Mesenchymal stem cell (in vitro differentiated cells and primary cell): ENCODE measurements around the gene ACTN4.

Source experiments
- DNase-seq: peaks from one replicate; pipeline ENCODE4 v3.0.0-alpha.2; 2013
- H2AFZ ChIP-seq: one replicate; pipeline ENCODE4 v1.6.1; 2013; ENCODE audit warnings: low read depth, mild to moderate bottlenecking, control low read depth, inconsistent platforms, low read length, moderate library complexity
- H2AK5ac ChIP-seq: 2 replicates; pipeline ENCODE4 v1.6.1; 2013; ENCODE audit warnings: low read length, moderate library complexity, mild to moderate bottlenecking, inconsistent platforms; ENCODE audit not compliant: severe bottlenecking
- H2BK120ac ChIP-seq: one replicate; pipeline ENCODE4 v1.6.1; 2013; ENCODE audit warnings: low read depth, mild to moderate bottlenecking, inconsistent platforms, low read length, moderate library complexity
- H2BK12ac ChIP-seq, 2 experiments: one replicate each; pipeline ENCODE4 v1.6.1; 2013; ENCODE audit warnings: inconsistent platforms in 2 of 2, low read length in 2 of 2, mild to moderate bottlenecking in 2 of 2, moderate library complexity in 2 of 2, control low read depth in 1 of 2
- H2BK15ac ChIP-seq: one replicate; pipeline ENCODE4 v1.6.1; 2013; ENCODE audit warnings: mild to moderate bottlenecking, low read depth, inconsistent platforms; ENCODE audit not compliant: poor library complexity, severe bottlenecking
- H2BK5ac ChIP-seq: 2 replicates; pipeline ENCODE4 v1.6.1; 2013; ENCODE audit warnings: low read depth, mild to moderate bottlenecking, low read length, control low read depth, inconsistent platforms; ENCODE audit not compliant: poor library complexity, severe bottlenecking
- H3K14ac ChIP-seq, 2 experiments: one replicate each; pipeline ENCODE4 v1.6.1; 2013; ENCODE audit warnings: inconsistent platforms in 2 of 2, low read length in 2 of 2, control low read depth in 1 of 2, mild to moderate bottlenecking in 1 of 2, moderate library complexity in 1 of 2
- H3K18ac ChIP-seq, 2 experiments: one replicate each; pipeline ENCODE4 v1.6.1; 2013; ENCODE audit warnings: inconsistent platforms in 2 of 2, low read length in 2 of 2, control low read depth in 1 of 2, low read depth in 1 of 2, mild to moderate bottlenecking in 1 of 2
- H3K23ac ChIP-seq, 2 experiments: one replicate each; pipeline ENCODE4 v1.6.1; 2013; ENCODE audit warnings: inconsistent platforms in 2 of 2, low read length in 2 of 2, mild to moderate bottlenecking in 2 of 2, moderate library complexity in 2 of 2, control low read depth in 1 of 2
- H3K27ac ChIP-seq: 2 replicates; pipeline ENCODE4 v1.5.1; 2013; ENCODE audit warnings: mild to moderate bottlenecking, moderate library complexity, low read length, control low read depth, inconsistent platforms; ENCODE audit not compliant: poor library complexity, severe bottlenecking
- H3K27me3 ChIP-seq, 2 experiments: 2 replicates each; pipeline versions ENCODE4 v1.6.1 to v1.7.0; 2013; ENCODE audit warnings: low read length in 2 of 2, mild to moderate bottlenecking in 2 of 2, moderate library complexity in 2 of 2, control low read depth in 1 of 2, inconsistent platforms in 1 of 2; ENCODE audit not compliant: control insufficient read depth in 1 of 2, insufficient read depth in 1 of 2
- H3K36me3 ChIP-seq, 2 experiments: 2 replicates each; pipeline versions ENCODE4 v1.6.1 to v1.7.0; 2013; ENCODE audit warnings: low read length in 2 of 2, control low read depth in 1 of 2, inconsistent platforms in 1 of 2, low read depth in 1 of 2, mild to moderate bottlenecking in 1 of 2; ENCODE audit not compliant: insufficient read depth in 2 of 2, control insufficient read depth in 1 of 2
- H3K4ac ChIP-seq, 2 experiments: one replicate each; pipeline ENCODE4 v1.6.1; 2013; ENCODE audit warnings: inconsistent platforms in 2 of 2, low read length in 2 of 2, mild to moderate bottlenecking in 2 of 2, moderate library complexity in 2 of 2, control low read depth in 1 of 2, low read depth in 1 of 2
- H3K4me1 ChIP-seq: 2 replicates; pipeline ENCODE4 v1.6.1; 2013; ENCODE audit warnings: low read depth, low read length, control low read depth; ENCODE audit not compliant: control insufficient read depth, insufficient read depth
- H3K4me2 ChIP-seq: 2 replicates; pipeline ENCODE4 v1.6.1; 2013; ENCODE audit warnings: low read length, mild to moderate bottlenecking, inconsistent platforms; ENCODE audit not compliant: poor library complexity, severe bottlenecking
- H3K4me3 ChIP-seq, 2 experiments: 2 replicates each; pipeline versions ENCODE4 v1.5.1 to v1.7.0; 2013; ENCODE audit warnings: low read length in 2 of 2, mild to moderate bottlenecking in 2 of 2, control low read depth in 1 of 2, low read depth in 1 of 2; ENCODE audit not compliant: insufficient read depth in 1 of 2
- H3K79me1 ChIP-seq: replicated peaks from 2 replicates; pipeline ENCODE4 v1.6.1; 2013; ENCODE audit warnings: mild to moderate bottlenecking, control low read depth, low read length, inconsistent platforms; ENCODE audit not compliant: poor library complexity, severe bottlenecking
- H3K9ac ChIP-seq: 2 replicates; pipeline ENCODE4 v1.7.0; 2013; ENCODE audit warnings: mild to moderate bottlenecking, low read length, moderate library complexity
- H3K9me3 ChIP-seq: 2 replicates; pipeline ENCODE4 v1.7.0; 2013; ENCODE audit warnings: mild to moderate bottlenecking, low read length; ENCODE audit not compliant: control insufficient read depth
- H4K8ac ChIP-seq: one replicate; pipeline ENCODE4 v1.6.1; 2013; ENCODE audit warnings: inconsistent platforms, mild to moderate bottlenecking, low read length, moderate library complexity
- H4K91ac ChIP-seq: one replicate; pipeline ENCODE4 v1.6.1; 2013; ENCODE audit warnings: mild to moderate bottlenecking, low read length, inconsistent platforms
- WGBS: methylation state at CpG from one replicate; pipeline ENCODE4 v1.1.7; 2013; ENCODE audit warnings: mixed read lengths; 5-methylcytosine and 5-hydroxymethylcytosine counted together

The ACTN4 gene

GRCh38 chr19:38715555-38715954 lies 68.1 kb downstream of the ACTN4 start:
- no peak for DNase-seq
- Histone ChIP-seq H3K79me1 (peaks cover 7% of the 10 kb centered on the region), H3K9ac (no peak overlapping the region), H2BK15ac (no peak overlapping the region), H3K4me1 (peaks cover 57% of the 10 kb centered on the region), H2BK12ac (no peak overlapping the region), H3K4me2 (no peak overlapping the region), H2AK5ac (no peak overlapping the region), H3K27me3 (no peaks in the 10 kb centered on the region), H3K4ac (no peak overlapping the region), H4K91ac (no peak overlapping the region), H4K8ac (no peak overlapping the region), H2BK5ac (no peak overlapping the region), H3K23ac (no peak overlapping the region), H3K9me3 (no peaks in the 10 kb centered on the region), H3K14ac (no peak overlapping the region), H3K36me3 (peaks cover 84 to 89% of the 10 kb centered on the region in 2 experiments), H3K18ac (no peak overlapping the region), H3K4me3 (no peak overlapping the region), H2AFZ (no peak overlapping the region), H2BK120ac (no peak overlapping the region), H3K27ac (no peak overlapping the region)
- WGBS: 93% methylated on average over 3 of the region's 3 CpGs

- Histone ChIP-seq H3K36me3 (peaks cover 86 to 91% of the 10 kb centered on the region in 2 experiments), H3K4me1 (peaks cover 54% of the 10 kb centered on the region), H2BK15ac (no peak overlapping the region), H3K4ac (no peak overlapping the region), H3K27me3 (no peaks in the 10 kb centered on the region), H3K14ac (peak overlapping the region in 1 of 2 experiments; percentile 15), H3K9ac (no peak overlapping the region), H3K23ac (no peak overlapping the region), H4K8ac (no peak overlapping the region), H3K18ac (no peak overlapping the region), H3K9me3 (no peaks in the 10 kb centered on the region), H3K4me3 (no peak overlapping the region), H2BK12ac (no peak overlapping the region), H3K27ac (no peak overlapping the region), H4K91ac (no peak overlapping the region), H2BK120ac (no peak overlapping the region), H3K79me1 (peaks cover 12% of the 10 kb centered on the region), H2AFZ (no peak overlapping the region), H2BK5ac (no peak overlapping the region), H2AK5ac (no peak overlapping the region), H3K4me2 (no peak overlapping the region)
- no peak for DNase-seq
- WGBS: 98% methylated on average over 17 of the region's 17 CpGs
Measured at GRCh38 chr19:38717051-38717450, 69.6 kb downstream of the ACTN4 start.

GRCh38 chr19:38717855-38718254 lies 70.4 kb downstream of the ACTN4 start:
- no peak overlapping the region for H2AK5ac ChIP-seq
- H2BK5ac ChIP-seq: no peak overlapping the region
- H4K91ac ChIP-seq: no peak overlapping the region
- no peak overlapping the region for H2AFZ ChIP-seq
- H3K18ac ChIP-seq: no peak overlapping the region
- no peak overlapping the region for H3K23ac ChIP-seq
- H2BK15ac ChIP-seq: no peak overlapping the region
- no peak overlapping the region for H4K8ac ChIP-seq
- no peak overlapping the region for H3K4me2 ChIP-seq
- H3K27ac ChIP-seq: no peak overlapping the region
- no peaks in the 10 kb centered on the region for H3K27me3 ChIP-seq
- no peak overlapping the region for H2BK12ac ChIP-seq
- no peak overlapping the region for H3K4ac ChIP-seq
- no peak overlapping the region for H3K4me3 ChIP-seq
- no peak for DNase-seq
- no peak overlapping the region for H2BK120ac ChIP-seq
- H3K9ac ChIP-seq: no peak overlapping the region
- H3K79me1 ChIP-seq: peaks cover 18% of the 10 kb centered on the region
- no peaks in the 10 kb centered on the region for H3K9me3 ChIP-seq
- H3K4me1 ChIP-seq: peaks cover 54% of the 10 kb centered on the region
- peaks cover 86 to 91% of the 10 kb centered on the region in 2 experiments for H3K36me3 ChIP-seq
- no peak overlapping the region for H3K14ac ChIP-seq
- 93% methylated on average over 11 of the region's 11 CpGs for WGBS

- Histone ChIP-seq H3K4ac (no peak overlapping the region), H3K4me2 (no peak overlapping the region), H3K27ac (peak overlapping the region; percentile 78), H2AFZ (no peak overlapping the region), H3K4me3 (no peak overlapping the region), H4K8ac (peak overlapping the region; percentile 42), H2BK120ac (no peak overlapping the region), H2BK15ac (no peak overlapping the region), H3K79me1 (peaks cover 22% of the 10 kb centered on the region), H2BK5ac (no peak overlapping the region), H3K23ac (no peak overlapping the region), H3K4me1 (peaks cover 52% of the 10 kb centered on the region), H3K9me3 (no peaks in the 10 kb centered on the region), H3K14ac (no peak overlapping the region), H3K18ac (peak overlapping the region; percentile 9 to 58), H4K91ac (peak overlapping the region; percentile 36), H2AK5ac (peak overlapping the region; percentile 40), H3K9ac (no peak overlapping the region), H2BK12ac (peak overlapping the region in 1 of 2 experiments; percentile 24), H3K36me3 (peaks cover 91 to 92% of the 10 kb centered on the region in 2 experiments), H3K27me3 (no peaks in the 10 kb centered on the region)
- DNase-seq: peak; percentile 39
- whole genome bisulfite sequencing: 84% methylated on average over 24 of the region's 24 CpGs
Measured at GRCh38 chr19:38718747-38719543, 71.5 kb downstream of the ACTN4 start.
